Peyer's patch (tissue), 4 donors: ENCODE data around the gene CKS1B.

ENCODE experiments used
- POLR2A ChIP-seq, 2 donors: fragments of 450-650 bp; IDR thresholded peaks; one replicate each; pipeline ENCODE4 v1.5.1; 2017; ENCODE audit warnings: antibody characterized with exemption in 2 of 2, mild to moderate bottlenecking in 2 of 2, moderate library complexity in 2 of 2
- TF ChIP-seq, protein P1 (sequence below), 6 experiments: fragments of 450-650 bp in 4 of 6; fragments of 200-600 bp in 2 of 6; sonication (generic) in 1 of 6; IDR thresholded peaks; one replicate each; pipeline ENCODE4 v1.5.1; 2017 to 2019; ENCODE audit warnings: antibody characterized with exemption in 6 of 6, mild to moderate bottlenecking in 3 of 6, moderate library complexity in 1 of 6

DNA sequence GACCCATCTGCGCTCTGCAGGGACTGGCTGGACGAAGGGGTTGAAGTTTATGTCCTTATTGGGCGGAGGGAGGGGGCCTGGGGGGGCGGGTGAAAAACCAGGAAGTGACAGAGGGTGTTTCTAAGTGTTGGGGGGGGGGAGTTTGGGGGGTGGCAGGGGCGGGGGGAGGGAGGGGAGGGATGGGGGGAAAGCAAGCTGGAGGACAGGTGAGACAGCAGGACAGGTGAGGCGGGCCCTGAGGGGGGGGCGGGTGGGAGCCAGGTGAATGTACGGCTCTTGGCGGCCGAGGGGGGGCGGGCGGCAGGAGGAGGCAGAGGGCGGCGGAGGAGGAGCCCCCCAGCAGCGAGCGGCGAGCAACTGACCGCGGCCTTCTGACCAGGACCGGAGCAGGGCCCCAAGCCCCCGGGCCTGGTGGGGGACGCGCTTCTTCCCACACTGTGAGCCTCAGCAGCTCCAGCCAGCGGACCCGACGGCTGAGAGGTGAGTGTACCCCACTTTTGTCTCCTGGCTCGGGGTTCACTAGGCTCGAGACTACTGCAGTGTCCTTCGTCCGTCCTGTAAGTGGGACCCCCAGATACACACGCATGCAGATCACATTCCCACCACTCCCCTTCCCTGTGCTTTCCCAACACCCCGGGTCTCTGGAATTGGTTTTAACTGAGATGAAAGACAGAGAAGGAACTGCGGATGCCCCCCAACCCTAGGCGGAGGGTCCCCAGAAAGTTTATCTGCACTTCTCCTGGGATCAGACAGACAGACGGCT lies 28.2 kb downstream of the CKS1B start, which contains the start of gene ZBTB7B:
- TF ChIP-seq, protein P1, sequence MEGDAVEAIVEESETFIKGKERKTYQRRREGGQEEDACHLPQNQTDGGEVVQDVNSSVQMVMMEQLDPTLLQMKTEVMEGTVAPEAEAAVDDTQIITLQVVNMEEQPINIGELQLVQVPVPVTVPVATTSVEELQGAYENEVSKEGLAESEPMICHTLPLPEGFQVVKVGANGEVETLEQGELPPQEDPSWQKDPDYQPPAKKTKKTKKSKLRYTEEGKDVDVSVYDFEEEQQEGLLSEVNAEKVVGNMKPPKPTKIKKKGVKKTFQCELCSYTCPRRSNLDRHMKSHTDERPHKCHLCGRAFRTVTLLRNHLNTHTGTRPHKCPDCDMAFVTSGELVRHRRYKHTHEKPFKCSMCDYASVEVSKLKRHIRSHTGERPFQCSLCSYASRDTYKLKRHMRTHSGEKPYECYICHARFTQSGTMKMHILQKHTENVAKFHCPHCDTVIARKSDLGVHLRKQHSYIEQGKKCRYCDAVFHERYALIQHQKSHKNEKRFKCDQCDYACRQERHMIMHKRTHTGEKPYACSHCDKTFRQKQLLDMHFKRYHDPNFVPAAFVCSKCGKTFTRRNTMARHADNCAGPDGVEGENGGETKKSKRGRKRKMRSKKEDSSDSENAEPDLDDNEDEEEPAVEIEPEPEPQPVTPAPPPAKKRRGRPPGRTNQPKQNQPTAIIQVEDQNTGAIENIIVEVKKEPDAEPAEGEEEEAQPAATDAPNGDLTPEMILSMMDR (IDR thresholded peaks at IDR 0.05) = no peak
- TF ChIP-seq POLR2A (IDR thresholded peaks at IDR 0.05) = peak; percentile 36 to 37
